Measurements from ENCODE around the gene MYOF.

DNA sequence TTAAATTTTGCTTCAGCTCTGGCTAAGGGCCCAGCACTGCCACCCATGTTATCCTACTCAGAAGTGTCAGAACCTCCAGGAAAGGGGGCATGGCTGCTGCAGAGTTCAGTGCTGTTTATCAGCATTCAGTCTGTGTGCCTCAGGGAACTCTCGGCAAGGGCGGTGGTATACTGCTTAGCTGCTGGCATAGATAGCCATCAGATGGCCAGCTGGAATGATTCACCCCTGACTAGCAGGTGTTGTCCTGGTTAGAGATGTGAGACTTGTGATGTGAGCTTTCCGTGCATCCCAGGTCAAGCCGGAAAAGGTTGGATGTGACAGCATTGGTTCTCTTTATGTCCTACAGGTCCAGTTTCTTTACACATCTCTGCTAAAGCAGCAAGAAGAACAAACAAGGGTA lies 36.4 kb upstream of the MYOF start:
- TF ChIP-seq, protein P1, sequence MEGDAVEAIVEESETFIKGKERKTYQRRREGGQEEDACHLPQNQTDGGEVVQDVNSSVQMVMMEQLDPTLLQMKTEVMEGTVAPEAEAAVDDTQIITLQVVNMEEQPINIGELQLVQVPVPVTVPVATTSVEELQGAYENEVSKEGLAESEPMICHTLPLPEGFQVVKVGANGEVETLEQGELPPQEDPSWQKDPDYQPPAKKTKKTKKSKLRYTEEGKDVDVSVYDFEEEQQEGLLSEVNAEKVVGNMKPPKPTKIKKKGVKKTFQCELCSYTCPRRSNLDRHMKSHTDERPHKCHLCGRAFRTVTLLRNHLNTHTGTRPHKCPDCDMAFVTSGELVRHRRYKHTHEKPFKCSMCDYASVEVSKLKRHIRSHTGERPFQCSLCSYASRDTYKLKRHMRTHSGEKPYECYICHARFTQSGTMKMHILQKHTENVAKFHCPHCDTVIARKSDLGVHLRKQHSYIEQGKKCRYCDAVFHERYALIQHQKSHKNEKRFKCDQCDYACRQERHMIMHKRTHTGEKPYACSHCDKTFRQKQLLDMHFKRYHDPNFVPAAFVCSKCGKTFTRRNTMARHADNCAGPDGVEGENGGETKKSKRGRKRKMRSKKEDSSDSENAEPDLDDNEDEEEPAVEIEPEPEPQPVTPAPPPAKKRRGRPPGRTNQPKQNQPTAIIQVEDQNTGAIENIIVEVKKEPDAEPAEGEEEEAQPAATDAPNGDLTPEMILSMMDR (IDR thresholded peaks at IDR 0.05 in 4 of 5, conservative IDR thresholded peaks at IDR 0.05 in 1 of 5): no peak
- TF ChIP-seq POLR2A (IDR thresholded peaks at IDR 0.05): no peak
